ENCODE results near the gene DDX46. TPM values are rescaled to one million over a fixed set of nuclear protein-coding genes. Genes with fewer than 3 reads are reported as not detected.

The DDX46 gene, protein sequence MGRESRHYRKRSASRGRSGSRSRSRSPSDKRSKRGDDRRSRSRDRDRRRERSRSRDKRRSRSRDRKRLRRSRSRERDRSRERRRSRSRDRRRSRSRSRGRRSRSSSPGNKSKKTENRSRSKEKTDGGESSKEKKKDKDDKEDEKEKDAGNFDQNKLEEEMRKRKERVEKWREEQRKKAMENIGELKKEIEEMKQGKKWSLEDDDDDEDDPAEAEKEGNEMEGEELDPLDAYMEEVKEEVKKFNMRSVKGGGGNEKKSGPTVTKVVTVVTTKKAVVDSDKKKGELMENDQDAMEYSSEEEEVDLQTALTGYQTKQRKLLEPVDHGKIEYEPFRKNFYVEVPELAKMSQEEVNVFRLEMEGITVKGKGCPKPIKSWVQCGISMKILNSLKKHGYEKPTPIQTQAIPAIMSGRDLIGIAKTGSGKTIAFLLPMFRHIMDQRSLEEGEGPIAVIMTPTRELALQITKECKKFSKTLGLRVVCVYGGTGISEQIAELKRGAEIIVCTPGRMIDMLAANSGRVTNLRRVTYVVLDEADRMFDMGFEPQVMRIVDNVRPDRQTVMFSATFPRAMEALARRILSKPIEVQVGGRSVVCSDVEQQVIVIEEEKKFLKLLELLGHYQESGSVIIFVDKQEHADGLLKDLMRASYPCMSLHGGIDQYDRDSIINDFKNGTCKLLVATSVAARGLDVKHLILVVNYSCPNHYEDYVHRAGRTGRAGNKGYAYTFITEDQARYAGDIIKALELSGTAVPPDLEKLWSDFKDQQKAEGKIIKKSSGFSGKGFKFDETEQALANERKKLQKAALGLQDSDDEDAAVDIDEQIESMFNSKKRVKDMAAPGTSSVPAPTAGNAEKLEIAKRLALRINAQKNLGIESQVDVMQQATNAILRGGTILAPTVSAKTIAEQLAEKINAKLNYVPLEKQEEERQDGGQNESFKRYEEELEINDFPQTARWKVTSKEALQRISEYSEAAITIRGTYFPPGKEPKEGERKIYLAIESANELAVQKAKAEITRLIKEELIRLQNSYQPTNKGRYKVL
- polyA plus RNA-seq (2011; rRNA removed) (74.7 and 104 TPM in 2 replicates), polyA plus RNA-seq (2017; fragmentation: RNase III; extraction: RNeasy Plus Mini Kit Qiagen cat#74134 plus additional on column Dnase treatment) (97.9 to 104 TPM (median 103 TPM) in 3 replicates), polyA minus RNA-seq (2011; rRNA and poly(A)+ RNA removed) (35.0 and 48.8 TPM in 2 replicates)
- 25.4 and 28.7 TPM in 2 replicates for polyA plus RNA-seq (2012; cell fraction: cytosol; rRNA removed)
- 21.8 and 22.8 TPM in 2 replicates for polyA plus RNA-seq (2012; cell fraction: nucleus; rRNA removed)

- CTCF ChIA-PET, result interaction anchor here (0.6 to 7.8 kb wide), 22 partner anchors 8 to 253 kb away, joined by 3 to 51 read pairs (median 4); partner anchors contain the start of genes CAMLG and PCBD2
- FAIRE-seq, result no peak
Observed at GRCh38 chr5:134758504-134759341, at the start of gene DDX46. TSS of gene DDX46 (plus strand) at chr5:134758779. CDS start at chr5:134758939, 160 bp downstream.

More at GRCh38 chr5:134758504-134759341, at the start of gene DDX46:
- POLR2A ChIA-PET, result interaction anchor here (0.6 to 1.8 kb wide), 9 partner anchors 11 to 146 kb away, joined by 3 to 10 read pairs (median 4); partner anchors contain the start of genes C5orf24, CAMLG, PCBD2 and TXNDC15
- no peaks in the 10 kb centered on the region for H3K9me3 ChIP-seq
- ATAC-seq, result peak; percentile 98 to 99
- H3K4me1 ChIP-seq, result peaks cover 14% of the 10 kb centered on the region
- H3K27ac ChIP-seq, result peak within 1 kb of the TSS; percentile 93
- TF ChIP-seq PBX3 (IDR thresholded peaks at IDR 0.05) (0 out of 2 replicates have a peak, but pooled peaks have one; percentile 48), FOXS1 (CRISPR knock-in tag; IDR thresholded peaks at IDR 0.05) (no peak), MYC (IDR thresholded peaks at IDR 0.05; ENCODE audit: borderline replicate concordance, low read length) (no peak; the same call in 1 of the 2 replicates), GATA3 (IDR thresholded peaks at IDR 0.05; ENCODE audit: borderline replicate concordance) (peak; percentile 27; the same call in 1 of the 2 replicates), MAX (IDR thresholded peaks at IDR 0.05) (peak; percentile 94), JUN (IDR thresholded peaks at IDR 0.05) (peak; percentile 73 to 95; a peak in 3 of 5 replicates), EHMT2 (IDR thresholded peaks at IDR 0.05; ENCODE audit: low read depth) (no peak), TFCP2L1 (CRISPR knock-in tag; IDR thresholded peaks at IDR 0.05) (no peak), BCL3 (IDR thresholded peaks at IDR 0.05) (0 out of 3 replicates have a peak, but pooled peaks have one; percentile 62), RNF2 (IDR thresholded peaks at IDR 0.05; ENCODE audit: borderline replicate concordance, low read depth) (no peak), POLR2A (IDR thresholded peaks at IDR 0.05; ENCODE audit: low read length) (peak; percentile 84), JUNB (IDR thresholded peaks at IDR 0.05) (no peak), KDM5A (IDR thresholded peaks at IDR 0.05) (peak; percentile 97), PHF8 (IDR thresholded peaks at IDR 0.05; ENCODE audit: borderline replicate concordance, low read depth) (peak; percentile 56; the same call in 1 of the 2 replicates), HDAC2 (IDR thresholded peaks at IDR 0.05) (0 out of 2 replicates have a peak, but pooled peaks have one; percentile 50), ZFP36 (IDR thresholded peaks at IDR 0.05; ENCODE audit: borderline replicate concordance, partially characterized antibody) (peak; percentile 78)
- TF ChIP-seq, protein P1, sequence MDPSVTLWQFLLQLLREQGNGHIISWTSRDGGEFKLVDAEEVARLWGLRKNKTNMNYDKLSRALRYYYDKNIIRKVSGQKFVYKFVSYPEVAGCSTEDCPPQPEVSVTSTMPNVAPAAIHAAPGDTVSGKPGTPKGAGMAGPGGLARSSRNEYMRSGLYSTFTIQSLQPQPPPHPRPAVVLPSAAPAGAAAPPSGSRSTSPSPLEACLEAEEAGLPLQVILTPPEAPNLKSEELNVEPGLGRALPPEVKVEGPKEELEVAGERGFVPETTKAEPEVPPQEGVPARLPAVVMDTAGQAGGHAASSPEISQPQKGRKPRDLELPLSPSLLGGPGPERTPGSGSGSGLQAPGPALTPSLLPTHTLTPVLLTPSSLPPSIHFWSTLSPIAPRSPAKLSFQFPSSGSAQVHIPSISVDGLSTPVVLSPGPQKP (IDR thresholded peaks at IDR 0.05; ENCODE audit: low read depth, low read length), result no peak
- TF ChIP-seq, protein P2, sequence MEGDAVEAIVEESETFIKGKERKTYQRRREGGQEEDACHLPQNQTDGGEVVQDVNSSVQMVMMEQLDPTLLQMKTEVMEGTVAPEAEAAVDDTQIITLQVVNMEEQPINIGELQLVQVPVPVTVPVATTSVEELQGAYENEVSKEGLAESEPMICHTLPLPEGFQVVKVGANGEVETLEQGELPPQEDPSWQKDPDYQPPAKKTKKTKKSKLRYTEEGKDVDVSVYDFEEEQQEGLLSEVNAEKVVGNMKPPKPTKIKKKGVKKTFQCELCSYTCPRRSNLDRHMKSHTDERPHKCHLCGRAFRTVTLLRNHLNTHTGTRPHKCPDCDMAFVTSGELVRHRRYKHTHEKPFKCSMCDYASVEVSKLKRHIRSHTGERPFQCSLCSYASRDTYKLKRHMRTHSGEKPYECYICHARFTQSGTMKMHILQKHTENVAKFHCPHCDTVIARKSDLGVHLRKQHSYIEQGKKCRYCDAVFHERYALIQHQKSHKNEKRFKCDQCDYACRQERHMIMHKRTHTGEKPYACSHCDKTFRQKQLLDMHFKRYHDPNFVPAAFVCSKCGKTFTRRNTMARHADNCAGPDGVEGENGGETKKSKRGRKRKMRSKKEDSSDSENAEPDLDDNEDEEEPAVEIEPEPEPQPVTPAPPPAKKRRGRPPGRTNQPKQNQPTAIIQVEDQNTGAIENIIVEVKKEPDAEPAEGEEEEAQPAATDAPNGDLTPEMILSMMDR (IDR thresholded peaks at IDR 0.05), result peak; percentile 74
- TF ChIP-seq, protein P3, sequence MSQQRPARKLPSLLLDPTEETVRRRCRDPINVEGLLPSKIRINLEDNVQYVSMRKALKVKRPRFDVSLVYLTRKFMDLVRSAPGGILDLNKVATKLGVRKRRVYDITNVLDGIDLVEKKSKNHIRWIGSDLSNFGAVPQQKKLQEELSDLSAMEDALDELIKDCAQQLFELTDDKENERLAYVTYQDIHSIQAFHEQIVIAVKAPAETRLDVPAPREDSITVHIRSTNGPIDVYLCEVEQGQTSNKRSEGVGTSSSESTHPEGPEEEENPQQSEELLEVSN (IDR thresholded peaks at IDR 0.05; ENCODE audit: borderline replicate concordance, low read depth), result peak; percentile 85; the same call in 1 of the 2 replicates
- peak within 1 kb of the TSS; percentile 99 for H3K4me3 ChIP-seq
- DNase-seq (ENCODE audit: low read depth in 1 of 2, low spot score in 1 of 2), result peak; percentile 94 to 95
- 1% methylated on average over 57 of the region's 73 CpGs for WGBS (ENCODE audit: missing lambda C conversion rate)
- peak within 1 kb of the TSS; percentile 98 for H3K4me2 ChIP-seq
